Amygdala (tissue), 56 donors: Measurements from ENCODE around the gene RPL29.
A peak's percentile ranks its signal among the peaks of the same experiment; 100 is the strongest.

Experiments used
- DNase-seq, 56 donors: peaks; one replicate each; lab custom pipeline; 2025; lab: John Stamatoyannopoulos, UW

RPL29 gene

GRCh38 chr3:52028572-52028971 lies 32.9 kb upstream of the RPL29 start:
- peak in 49 of 56 donors; percentile 22 to 90 (median 65) for DNase-seq

GRCh38 chr3:52026041-52026440 lies 30.3 kb upstream of the RPL29 start:
- no peak for DNase-seq

GRCh38 chr3:52025453-52025852 lies 29.8 kb upstream of the RPL29 start:
- DNase-seq = no peak

- no peak for DNase-seq
Measured at GRCh38 chr3:52024765-52025452, 29.2 kb upstream of the RPL29 start.

GRCh38 chr3:52023860-52024764 lies 28.4 kb upstream of the RPL29 start:
- no peak for DNase-seq

- DNase-seq = no peak
Measured at GRCh38 chr3:52023101-52023770, 27.5 kb upstream of the RPL29 start.

GRCh38 chr3:52022323-52023100 lies 26.8 kb upstream of the RPL29 start:
- peak in 9 of 56 donors; percentile 19 to 64 (median 38) for DNase-seq

GRCh38 chr3:52021489-52022268 lies 26.0 kb upstream of the RPL29 start:
- peak in 4 of 56 donors; percentile 12 to 64 (median 22) for DNase-seq

- DNase-seq = no peak
Measured at GRCh38 chr3:52020796-52021195, 25.1 kb upstream of the RPL29 start.

- DNase-seq = peak in 1 of 56 donors; percentile 51
Measured at GRCh38 chr3:52019352-52020080, 23.8 kb upstream of the RPL29 start.

GRCh38 chr3:52018319-52019000 lies 22.8 kb upstream of the RPL29 start:
- no peak for DNase-seq

- no peak for DNase-seq
Measured at GRCh38 chr3:52017586-52017985, 21.9 kb upstream of the RPL29 start.

- DNase-seq = no peak
Measured at GRCh38 chr3:52015438-52016228, 19.9 kb upstream of the RPL29 start.

GRCh38 chr3:52014613-52015012 lies 18.9 kb upstream of the RPL29 start:
- DNase-seq = peak in 6 of 56 donors; percentile 21 to 40 (median 26)

- DNase-seq = no peak
Measured at GRCh38 chr3:52013802-52014598, 18.3 kb upstream of the RPL29 start.

GRCh38 chr3:52012699-52013098 lies 17.0 kb upstream of the RPL29 start:
- DNase-seq = no peak

GRCh38 chr3:52010431-52010830 lies 14.7 kb upstream of the RPL29 start:
- no peak for DNase-seq
